Activated naive CD8-positive, alpha-beta T cell (primary cell): ENCODE measurements around the gene MRPL21.
A peak's percentile ranks its signal among the peaks of the same experiment; 100 is the strongest.
"Not testable (repeated sequence)": the region's sequence is repeated elsewhere in the genome, so short reads cannot be mapped to it uniquely, and the experiment has no call there.

Experiments
- H3K27ac Mint-ChIP-seq: one replicate; pipeline ENCODE4 v1.8.0; 2021; ENCODE audit warnings: mixed read lengths
- H3K27me3 Mint-ChIP-seq: one replicate; pipeline ENCODE4 v1.8.0; 2021; ENCODE audit warnings: mixed read lengths
- H3K36me3 Mint-ChIP-seq: one replicate; pipeline ENCODE4 v1.8.0; 2021; ENCODE audit warnings: mixed read lengths
- H3K4me1 Mint-ChIP-seq: one replicate; pipeline ENCODE4 v1.8.0; 2021; ENCODE audit warnings: low read depth, mixed read lengths
- H3K4me3 Mint-ChIP-seq: one replicate; pipeline ENCODE4 v1.8.0; 2021; ENCODE audit warnings: mild to moderate bottlenecking, mixed read lengths
- H3K9me3 Mint-ChIP-seq: one replicate; pipeline ENCODE4 v1.8.0; 2021; ENCODE audit warnings: low read depth, mixed read lengths

The MRPL21 gene

GRCh38 chr11:68872216-68873003 lies 31.2 kb downstream of the MRPL21 start:
- H3K4me3 Mint-ChIP-seq = no peak overlapping the region
- H3K27ac Mint-ChIP-seq = no peak overlapping the region
- peaks cover 23% of the 10 kb centered on the region for H3K4me1 Mint-ChIP-seq
- H3K36me3 Mint-ChIP-seq = peaks cover 3% of the 10 kb centered on the region
- H3K27me3 Mint-ChIP-seq = peaks cover 15% of the 10 kb centered on the region
- H3K9me3 Mint-ChIP-seq = no peaks in the 10 kb centered on the region

GRCh38 chr11:68870470-68870869 lies 33.2 kb downstream of the MRPL21 start:
- H3K27ac Mint-ChIP-seq = no peak overlapping the region
- H3K27me3 Mint-ChIP-seq = peaks cover 15% of the 10 kb centered on the region
- no peaks in the 10 kb centered on the region for H3K9me3 Mint-ChIP-seq
- H3K4me3 Mint-ChIP-seq = peak overlapping the region; percentile 90
- peaks cover 22% of the 10 kb centered on the region for H3K4me1 Mint-ChIP-seq
- H3K36me3 Mint-ChIP-seq = peaks cover 3% of the 10 kb centered on the region

GRCh38 chr11:68868221-68868835 lies 35.3 kb downstream of the MRPL21 start:
- peak overlapping the region; percentile 0 for H3K4me3 Mint-ChIP-seq
- peaks cover 19% of the 10 kb centered on the region for H3K4me1 Mint-ChIP-seq
- peaks cover 2% of the 10 kb centered on the region for H3K9me3 Mint-ChIP-seq
- no peak overlapping the region for H3K27ac Mint-ChIP-seq
- peaks cover 15% of the 10 kb centered on the region for H3K27me3 Mint-ChIP-seq
- H3K36me3 Mint-ChIP-seq = peaks cover 6% of the 10 kb centered on the region

- peaks cover 15% of the 10 kb centered on the region for H3K27me3 Mint-ChIP-seq
- no peak overlapping the region for H3K4me3 Mint-ChIP-seq
- H3K4me1 Mint-ChIP-seq = peaks cover 19% of the 10 kb centered on the region
- no peak overlapping the region for H3K27ac Mint-ChIP-seq
- H3K9me3 Mint-ChIP-seq = peaks cover 4% of the 10 kb centered on the region
- H3K36me3 Mint-ChIP-seq = peaks cover 7% of the 10 kb centered on the region
Measured at GRCh38 chr11:68867066-68867465, 36.6 kb downstream of the MRPL21 start.

GRCh38 chr11:68865241-68865640 lies 38.4 kb downstream of the MRPL21 start:
- peaks cover 7% of the 10 kb centered on the region for H3K36me3 Mint-ChIP-seq
- H3K27me3 Mint-ChIP-seq = peaks cover 13% of the 10 kb centered on the region
- H3K4me1 Mint-ChIP-seq = peaks cover 16% of the 10 kb centered on the region
- no peak overlapping the region for H3K27ac Mint-ChIP-seq
- H3K9me3 Mint-ChIP-seq = peaks cover 4% of the 10 kb centered on the region
- no peak overlapping the region for H3K4me3 Mint-ChIP-seq

- Mint-ChIP-seq H3K4me3 (no peak overlapping the region), H3K9me3 (peaks cover 4% of the 10 kb centered on the region), H3K4me1 (peaks cover 3% of the 10 kb centered on the region), H3K36me3 (peaks cover 6% of the 10 kb centered on the region), H3K27ac (no peak overlapping the region), H3K27me3 (peaks cover 3% of the 10 kb centered on the region)
Measured at GRCh38 chr11:68863553-68864265, 39.9 kb downstream of the MRPL21 start.

GRCh38 chr11:68862421-68862820 lies 41.2 kb downstream of the MRPL21 start:
- Mint-ChIP-seq H3K27ac (no peak overlapping the region), H3K4me3 (no peak overlapping the region), H3K36me3 (peaks cover 4% of the 10 kb centered on the region), H3K4me1 (no peaks in the 10 kb centered on the region), H3K27me3 (no peaks in the 10 kb centered on the region), H3K9me3 (peaks cover 4% of the 10 kb centered on the region)

GRCh38 chr11:68859123-68859522 lies 44.5 kb downstream of the MRPL21 start:
- Mint-ChIP-seq H3K4me1 (peaks cover 1% of the 10 kb centered on the region), H3K4me3 (no peak overlapping the region), H3K27me3 (no peaks in the 10 kb centered on the region), H3K36me3 (peaks cover 4% of the 10 kb centered on the region), H3K27ac (no peak overlapping the region), H3K9me3 (peaks cover 4% of the 10 kb centered on the region)

GRCh38 chr11:68857037-68857586 lies 46.5 kb downstream of the MRPL21 start:
- H3K4me1 Mint-ChIP-seq = peaks cover 1% of the 10 kb centered on the region
- no peak overlapping the region for H3K27ac Mint-ChIP-seq
- H3K4me3 Mint-ChIP-seq = no peak overlapping the region
- H3K36me3 Mint-ChIP-seq = no peaks in the 10 kb centered on the region
- H3K27me3 Mint-ChIP-seq = peaks cover 7% of the 10 kb centered on the region
- H3K9me3 Mint-ChIP-seq = no peaks in the 10 kb centered on the region

GRCh38 chr11:68856425-68857030 lies 47.1 kb downstream of the MRPL21 start:
- H3K36me3 Mint-ChIP-seq, H3K9me3 Mint-ChIP-seq, H3K4me1 Mint-ChIP-seq, H3K27me3 Mint-ChIP-seq, H3K27ac Mint-ChIP-seq: not testable (repeated sequence)
- peak overlapping the region; percentile 42 for H3K4me3 Mint-ChIP-seq

- Mint-ChIP-seq H3K36me3 (no peaks in the 10 kb centered on the region), H3K9me3 (no peaks in the 10 kb centered on the region), H3K4me1 (peaks cover 1% of the 10 kb centered on the region), H3K27ac (no peak overlapping the region), H3K27me3 (peaks cover 7% of the 10 kb centered on the region), H3K4me3 (peak overlapping the region; percentile 77)
Measured at GRCh38 chr11:68855205-68855981, 48.2 kb downstream of the MRPL21 start.

- Mint-ChIP-seq H3K36me3 (no peaks in the 10 kb centered on the region), H3K27me3 (peaks cover 7% of the 10 kb centered on the region), H3K4me1 (peaks cover 1% of the 10 kb centered on the region), H3K27ac (no peak overlapping the region), H3K9me3 (no peaks in the 10 kb centered on the region), H3K4me3 (peak overlapping the region; percentile 68)
Measured at GRCh38 chr11:68854273-68854958, 49.2 kb downstream of the MRPL21 start.

GRCh38 chr11:68852628-68853027 lies 51.0 kb downstream of the MRPL21 start:
- Mint-ChIP-seq H3K4me1 (peaks cover 1% of the 10 kb centered on the region), H3K9me3 (no peaks in the 10 kb centered on the region), H3K27me3 (peaks cover 7% of the 10 kb centered on the region), H3K4me3 (no peak overlapping the region), H3K36me3 (no peaks in the 10 kb centered on the region), H3K27ac (no peak overlapping the region)

GRCh38 chr11:68848429-68848828 lies 55.2 kb downstream of the MRPL21 start:
- H3K4me1 Mint-ChIP-seq = peaks cover 8% of the 10 kb centered on the region
- no peak overlapping the region for H3K4me3 Mint-ChIP-seq
- H3K27me3 Mint-ChIP-seq = no peaks in the 10 kb centered on the region
- H3K9me3 Mint-ChIP-seq = no peaks in the 10 kb centered on the region
- no peak overlapping the region for H3K27ac Mint-ChIP-seq
- no peaks in the 10 kb centered on the region for H3K36me3 Mint-ChIP-seq
